Stomach (tissue), 4 donors: ENCODE results near the gene WDR7.

Experiments
- CTCF ChIP-seq, 7 experiments: fragments of 450-650 bp in 4 of 7; fragments of 200-600 bp in 3 of 7; sonication (generic) in 3 of 7; IDR thresholded peaks; one replicate each; pipeline ENCODE4 v1.5.1; 2016 to 2019; ENCODE audit warnings: antibody characterized with exemption in 7 of 7, control low read depth in 2 of 7, mild to moderate bottlenecking in 1 of 7
- EP300 ChIP-seq: sonication (generic); formaldehyde crosslinking; IDR thresholded peaks from one replicate; pipeline ENCODE4 v1.6.1; 2017; ENCODE audit warnings: antibody characterized with exemption
- POLR2A ChIP-seq, 4 donors: fragments of 450-650 bp; IDR thresholded peaks; one replicate each; pipeline ENCODE4 v1.6.1; 2016; ENCODE audit warnings: antibody characterized with exemption in 4 of 4, control low read depth in 2 of 4, mild to moderate bottlenecking in 1 of 4, moderate library complexity in 1 of 4
- POLR2AphosphoS5 ChIP-seq, 3 donors: sonication (generic); formaldehyde crosslinking; IDR thresholded peaks; one replicate each; pipeline ENCODE4 v1.6.1; 2016; ENCODE audit warnings: antibody characterized with exemption in 3 of 3

GRCh38 chr18:56986829-56987228, 335.7 kb downstream of the WDR7 start:
- TF ChIP-seq POLR2A (IDR thresholded peaks at IDR 0.05) (no peak), CTCF (IDR thresholded peaks at IDR 0.05) (no peak), POLR2AphosphoS5 (IDR thresholded peaks at IDR 0.05) (no peak), EP300 (no peak)
